Heart left ventricle (tissue), 16 donors: ENCODE results near the gene CCNE1. TPM values are rescaled to one million over a fixed set of nuclear protein-coding genes. Genes with fewer than 3 reads are reported as not detected.

Source experiments
- ATAC-seq, 4 donors: fragments of 200-7000 bp; cut with Tn5 transposase; one replicate each; pipeline ENCODE4 v1.9.1; 2020 to 2022; ENCODE audit warnings: moderate library complexity in 4 of 4, mild to moderate bottlenecking in 3 of 4, moderate number of reproducible peaks in 1 of 4
- DNase-seq, 5 donors: peaks; one replicate each; pipeline ENCODE4 v3.0.0-alpha.2; 2020
- H3K27ac ChIP-seq, 12 donors: fragments of 200-600 bp; sonication (generic) in 4 of 12; one replicate each; pipeline versions ENCODE4 v1.5.0 to v1.8.0; 2016 to 2022; ENCODE audit warnings: mild to moderate bottlenecking in 2 of 12
- H3K27me3 ChIP-seq, 9 donors: fragments of 200-600 bp; sonication (generic) in 2 of 9; one replicate each; pipeline versions ENCODE4 v1.5.1 to v1.8.0; 2016 to 2022; ENCODE audit warnings: mild to moderate bottlenecking in 3 of 9
- H3K36me3 ChIP-seq, 9 donors: fragments of 200-600 bp; sonication (generic) in 2 of 9; one replicate each; pipeline versions ENCODE4 v1.5.0 to v1.8.0; 2018 to 2022; ENCODE audit warnings: mild to moderate bottlenecking in 2 of 9
- H3K4me1 ChIP-seq, 12 donors: fragments of 200-600 bp; sonication (generic) in 4 of 12; one replicate each; pipeline versions ENCODE4 v1.5.0 to v1.8.0; 2016 to 2022; ENCODE audit warnings: mild to moderate bottlenecking in 3 of 12
- H3K4me3 ChIP-seq, 12 donors: fragments of 200-600 bp; sonication (generic) in 4 of 12; one replicate each; pipeline versions ENCODE4 v1.5.0 to v1.8.0; 2017 to 2022; ENCODE audit warnings: mild to moderate bottlenecking in 9 of 12, moderate library complexity in 4 of 12
- H3K9me3 ChIP-seq, 12 donors: fragments of 200-600 bp; sonication (generic) in 4 of 12; one replicate each; pipeline versions ENCODE4 v1.5.0 to v1.8.0; 2016 to 2022; ENCODE audit warnings: mild to moderate bottlenecking in 1 of 12
- CTCF ChIP-seq, 12 donors: fragments of 200-600 bp; sonication (generic) in 4 of 12; IDR thresholded peaks; one replicate each; pipeline versions ENCODE4 v1.5.0 to v1.8.0; 2018 to 2022; ENCODE audit warnings: antibody characterized with exemption in 12 of 12, mild to moderate bottlenecking in 5 of 12
- POLR2A ChIP-seq, 2 donors: fragments of 450-650 bp; IDR thresholded peaks; one replicate each; pipeline ENCODE4 v1.6.1; 2017; ENCODE audit warnings: antibody characterized with exemption in 2 of 2, mild to moderate bottlenecking in 2 of 2, moderate library complexity in 2 of 2
- WGBS, 4 donors: extraction: QIAGEN DNeasy Blood & Tissue Kit in 2 of 4; methylation state at CpG; one replicate each; pipeline versions ENCODE4 v1.1.5 to v1.1.7; 2013 to 2018; 5-methylcytosine and 5-hydroxymethylcytosine counted together
- intact Hi-C, 10 donors: fragments of 100-400 bp; cut with DNase I; formaldehyde crosslinking; loops; one replicate each; pipeline versions ENCODE4 v1.11.1 to v1.14.2; 2022
- polyA plus RNA-seq, 2 donors: library from polyadenylated mRNA; stranded (reverse); fragments of 200-250 nt; gene quantifications; one replicate each; pipeline ENCODE4 v1.2.3, GENCODE V29; 2013
- total RNA-seq, 9 donors: library from RNA; depleted of rRNA in 2 of 9; stranded (reverse); fragments of >200 nt in 2 of 9; fragmentation: NEBNext Ultra II Directional in 3 of 9; extraction: Animal tissue kit (Norgen Biotek cat#: 25700) in 3 of 9; gene quantifications; one replicate each; pipeline versions ENCODE4 v1.1.0 to v1.2.4, GENCODE V29; 2016 to 2023
- donor health status: ischemic (EF 13 %, LVEDD 7.1; RV severe dilation, severe dysfunction).
- donor health status: healthy with polysubstance abuse.
- donor health status: DM: no; HTN: yes; CAD: no.
- donor health status: DM: no; HTN: no; CAD: no.
- donor health status: ischemic (EF 25% LVEDD 6.9; RV normal size, moderate dysfunction).
- donor health status: ischemic (EF 25% LVEDD 5.7; RV mildly dilated, moderate dysfunction).
- donor health status: healthy.
- donor health status: DM: yes; HTN: yes; CAD: no.
- donor health status: ischemic (EF 35%, LVEDD 5.7; RV mildly dilated, moderate dysfunction).
- donor health status: nonischemic (EF 11% LVEDD 7.7; RV severe dilation, severe dysfunction).
- donor health status: DM: yes; HTN: yes; CAD: no.
- donor health status: PGD.
- donor health status: ischemic (EF 29% LVEDD 5.4; RV normal size, mild dysfunction).
- donor health status: nonischemic (EF 23%, LVEDD 6.1; RV moderate dilation, normal function).

The CCNE1 gene
- total and polyA plus RNA-seq, 11 donors: 1.3 to 5.4 (median 2.5) TPM

GRCh38 chr19:29781386-29782259 is 30.2 kb upstream of the CCNE1 start:
- Histone ChIP-seq H3K4me3 (no peak overlapping the region), H3K4me1 (no peaks in the 10 kb centered on the region), H3K9me3 (no peaks in the 10 kb centered on the region), H3K27me3 (no peaks in the 10 kb centered on the region), H3K27ac (no peak overlapping the region), H3K36me3 (no peaks in the 10 kb centered on the region)
- DNase-seq: no peak
- TF ChIP-seq POLR2A (IDR thresholded peaks at IDR 0.05): no peak
- no peak for TF ChIP-seq CTCF (IDR thresholded peaks at IDR 0.05)
- WGBS, 4 donors: 76 to 83% (median 80%) methylated on average over 23 to 33 of the region's 33 CpGs
- no peak for ATAC-seq
- intact Hi-C loops: no loop called here

- ATAC-seq: no peak
- Histone ChIP-seq H3K4me3 (no peak overlapping the region), H3K27ac (no peak overlapping the region), H3K4me1 (no peaks in the 10 kb centered on the region), H3K9me3 (no peaks in the 10 kb centered on the region), H3K36me3 (no peaks in the 10 kb centered on the region), H3K27me3 (no peaks in the 10 kb centered on the region)
- TF ChIP-seq CTCF (IDR thresholded peaks at IDR 0.05): no peak
- WGBS, 4 donors: 73 to 90% (median 85%) methylated on average over 12 to 13 of the region's 13 CpGs
- intact Hi-C loops: no loop called here
- DNase-seq: no peak
Measured at GRCh38 chr19:29782260-29782580, 29.6 kb upstream of the CCNE1 start.

- no peak overlapping the region for H3K4me3 ChIP-seq
- H3K9me3 ChIP-seq: no peaks in the 10 kb centered on the region
- no peak for DNase-seq
- H3K27me3 ChIP-seq: no peaks in the 10 kb centered on the region
- intact Hi-C loops: no loop called here
- TF ChIP-seq POLR2A (IDR thresholded peaks at IDR 0.05) (no peak), CTCF (IDR thresholded peaks at IDR 0.05) (no peak)
- H3K4me1 ChIP-seq: no peaks in the 10 kb centered on the region
- H3K36me3 ChIP-seq: no peaks in the 10 kb centered on the region
- no peak overlapping the region for H3K27ac ChIP-seq
- ATAC-seq: no peak
- 89 to 93% (median 90%) methylated on average over 12 of the region's 12 CpGs for WGBS, 4 donors
Measured at GRCh38 chr19:29783627-29784190, 28.1 kb upstream of the CCNE1 start.

- H3K9me3 ChIP-seq: peaks cover 0 to 2% (median 0%) of the 10 kb centered on the region in 12 donors
- DNase-seq (no peak), ATAC-seq (no peak)
- WGBS, 4 donors: 71 to 87% (median 80%) methylated on average over 1 of the region's 1 CpG
- H3K36me3 ChIP-seq: no peaks in the 10 kb centered on the region
- H3K4me3 ChIP-seq: no peak overlapping the region
- no peaks in the 10 kb centered on the region for H3K4me1 ChIP-seq
- no peak overlapping the region for H3K27ac ChIP-seq
- TF ChIP-seq POLR2A (IDR thresholded peaks at IDR 0.05) (no peak), CTCF (IDR thresholded peaks at IDR 0.05) (no peak)
- intact Hi-C loops: no loop called here
- H3K27me3 ChIP-seq: no peaks in the 10 kb centered on the region
Measured at GRCh38 chr19:29784598-29785223, 27.1 kb upstream of the CCNE1 start.
